NCI-H2029 (cell line): ENCODE results near the gene CYP26B1.

Source experiments
- DNase-seq: peaks from one replicate; lab custom pipeline; 2025; lab: John Stamatoyannopoulos, UW

Gene CYP26B1, protein sequence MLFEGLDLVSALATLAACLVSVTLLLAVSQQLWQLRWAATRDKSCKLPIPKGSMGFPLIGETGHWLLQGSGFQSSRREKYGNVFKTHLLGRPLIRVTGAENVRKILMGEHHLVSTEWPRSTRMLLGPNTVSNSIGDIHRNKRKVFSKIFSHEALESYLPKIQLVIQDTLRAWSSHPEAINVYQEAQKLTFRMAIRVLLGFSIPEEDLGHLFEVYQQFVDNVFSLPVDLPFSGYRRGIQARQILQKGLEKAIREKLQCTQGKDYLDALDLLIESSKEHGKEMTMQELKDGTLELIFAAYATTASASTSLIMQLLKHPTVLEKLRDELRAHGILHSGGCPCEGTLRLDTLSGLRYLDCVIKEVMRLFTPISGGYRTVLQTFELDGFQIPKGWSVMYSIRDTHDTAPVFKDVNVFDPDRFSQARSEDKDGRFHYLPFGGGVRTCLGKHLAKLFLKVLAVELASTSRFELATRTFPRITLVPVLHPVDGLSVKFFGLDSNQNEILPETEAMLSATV

DNA sequence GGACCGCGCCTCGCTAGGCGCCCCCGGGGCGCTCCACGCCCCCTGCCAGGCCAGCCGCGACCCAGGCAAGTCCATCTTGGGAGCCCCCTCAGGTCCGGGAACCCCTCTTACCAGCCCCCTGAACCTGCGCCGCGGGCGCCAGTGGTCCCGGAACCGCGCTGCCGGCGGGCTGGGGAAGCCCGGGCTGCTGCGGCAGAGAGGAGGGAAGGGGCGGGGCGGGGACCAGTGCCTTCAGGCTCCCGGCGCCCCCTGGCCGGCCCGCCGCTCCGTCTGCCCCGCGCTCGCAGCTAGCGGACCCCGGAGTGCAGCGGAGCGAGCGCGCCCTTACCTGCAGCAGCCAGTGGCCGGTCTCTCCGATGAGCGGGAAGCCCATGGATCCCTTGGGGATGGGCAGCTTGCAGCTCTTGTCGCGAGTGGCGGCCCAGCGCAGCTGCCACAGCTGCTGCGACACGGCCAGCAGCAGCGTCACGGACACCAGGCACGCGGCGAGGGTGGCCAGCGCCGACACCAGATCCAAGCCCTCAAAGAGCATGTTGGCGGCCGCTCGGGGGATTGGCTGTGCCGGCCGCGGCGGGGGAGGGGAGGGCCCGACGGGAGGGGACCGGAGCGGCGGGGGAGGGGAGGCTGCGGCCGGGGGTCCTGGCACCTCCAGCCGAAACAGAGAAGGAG, at the start of gene CYP26B1:
Gene CYP26B1 (minus strand): TSS at position 560 of the 669 bp plus-strand sequence. CDS start 28 bp downstream, at position 532.
- DNase-seq, result no peak

GRCh38 chr2:72193723-72194122, 46.1 kb upstream of the CYP26B1 start:
- no peak for DNase-seq

- no peak for DNase-seq
Observed at GRCh38 chr2:72191441-72191840, 43.8 kb upstream of the CYP26B1 start.

- no peak for DNase-seq
Observed at GRCh38 chr2:72185206-72185605, 37.5 kb upstream of the CYP26B1 start.

DNA sequence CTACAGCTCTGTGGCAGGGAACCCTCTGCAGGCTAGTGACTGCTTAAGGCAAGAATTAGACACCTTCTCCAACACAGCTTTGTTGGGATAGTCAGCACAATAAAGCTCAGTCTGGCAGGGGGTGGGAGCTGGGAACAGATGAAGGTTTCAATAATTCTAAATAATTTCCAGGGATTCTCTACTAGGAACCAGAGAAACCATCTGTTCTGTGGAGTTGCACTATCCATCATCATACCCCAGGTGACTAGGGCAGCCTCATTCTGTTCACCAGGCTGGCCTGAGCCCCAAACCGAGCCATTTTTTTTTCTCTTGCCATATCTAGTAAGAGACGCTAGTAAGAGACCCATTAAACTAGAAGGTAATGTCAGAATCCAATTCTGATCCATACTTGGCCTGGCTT, 35.8 kb upstream of the CYP26B1 start:
- no peak for DNase-seq

DNA sequence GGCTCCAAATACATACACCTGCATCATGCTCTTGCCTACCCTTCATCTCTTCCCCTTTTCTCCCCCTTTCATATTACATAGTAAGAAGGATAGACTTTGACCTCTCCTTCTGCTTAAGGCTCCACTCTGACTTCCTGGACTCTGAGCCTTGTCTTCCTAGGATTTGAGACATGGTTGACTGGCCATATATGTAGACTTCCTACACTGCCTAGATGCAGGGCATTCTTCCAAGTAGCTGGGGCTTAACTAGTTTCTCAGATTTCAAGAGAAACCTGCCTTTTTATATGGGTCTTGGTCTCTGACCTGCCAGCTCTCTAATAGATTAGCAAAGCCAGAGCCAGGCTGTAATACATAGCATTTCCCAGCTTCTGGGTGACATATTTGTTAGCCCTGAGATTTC, 35.4 kb upstream of the CYP26B1 start:
- no peak for DNase-seq

- DNase-seq, result no peak
Observed at GRCh38 chr2:72182547-72182946, 34.9 kb upstream of the CYP26B1 start.

GRCh38 chr2:72181616-72182015, 34.0 kb upstream of the CYP26B1 start:
- DNase-seq, result no peak

DNA sequence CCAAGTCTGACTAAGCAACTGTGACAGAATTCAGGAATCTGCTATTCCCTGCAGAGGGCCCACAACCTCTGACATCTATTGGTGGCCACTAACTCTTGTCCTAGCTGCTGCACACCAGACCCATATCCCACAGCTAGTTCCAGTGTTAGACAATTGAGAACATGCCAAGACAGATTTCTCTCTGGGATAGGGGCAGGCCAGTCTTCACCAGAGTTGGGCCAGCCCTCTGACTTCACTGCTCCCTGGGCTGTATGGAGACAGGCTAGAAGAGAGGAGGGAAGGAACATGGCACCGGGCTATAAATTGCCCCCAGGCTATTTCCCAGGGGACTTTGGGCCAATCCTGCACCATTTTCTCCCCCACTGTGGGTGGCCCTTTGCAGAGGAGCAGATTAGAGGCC, 32.7 kb upstream of the CYP26B1 start:
- DNase-seq, result no peak

- DNase-seq, result no peak
Observed at GRCh38 chr2:72178551-72178950, 30.9 kb upstream of the CYP26B1 start.

DNA sequence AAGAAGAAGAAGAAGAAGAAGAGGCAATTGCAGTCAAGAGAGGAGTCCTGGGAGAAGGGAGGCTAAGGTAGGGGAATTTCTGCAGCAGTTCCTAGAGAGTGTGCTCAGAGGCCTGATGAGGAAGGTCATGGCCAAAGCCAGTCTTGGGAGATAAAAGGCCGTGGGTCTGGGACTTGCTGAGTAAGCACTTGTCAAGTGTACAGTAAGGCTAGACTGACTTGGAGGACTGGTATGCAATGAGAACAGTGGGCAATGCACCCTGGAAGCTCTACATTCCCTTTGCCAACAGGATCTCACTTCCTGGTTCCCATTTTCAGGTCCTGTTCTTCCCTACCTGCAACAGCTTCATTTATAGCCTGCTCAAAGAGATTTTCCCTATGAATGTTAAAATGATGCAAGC, 28.6 kb upstream of the CYP26B1 start:
- no peak for DNase-seq

GRCh38 chr2:72175636-72176035, 28.0 kb upstream of the CYP26B1 start:
- DNase-seq, result no peak

GRCh38 chr2:72173640-72174321, 26.1 kb upstream of the CYP26B1 start:
- DNase-seq, result no peak

- no peak for DNase-seq
Observed at GRCh38 chr2:72172478-72172877, 24.8 kb upstream of the CYP26B1 start.

DNA sequence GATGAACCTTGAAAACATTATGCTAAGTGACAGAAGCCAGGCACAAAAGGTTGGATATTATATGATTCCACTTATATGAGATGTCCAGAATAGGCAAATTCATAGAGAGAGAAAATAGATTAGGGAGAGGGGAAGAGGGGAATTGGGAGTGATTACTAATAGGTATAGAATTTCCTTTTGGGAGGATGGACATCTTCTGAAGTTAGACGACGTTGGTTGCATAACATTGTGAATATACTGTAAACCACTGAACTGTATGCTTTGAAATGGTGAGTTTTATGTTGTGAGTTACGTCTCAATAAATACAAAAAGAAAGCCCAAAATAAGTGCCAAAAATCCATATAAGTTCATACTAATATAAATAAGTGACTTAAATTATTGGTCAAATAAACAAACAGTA, 18.6 kb upstream of the CYP26B1 start:
- DNase-seq, result no peak

DNA sequence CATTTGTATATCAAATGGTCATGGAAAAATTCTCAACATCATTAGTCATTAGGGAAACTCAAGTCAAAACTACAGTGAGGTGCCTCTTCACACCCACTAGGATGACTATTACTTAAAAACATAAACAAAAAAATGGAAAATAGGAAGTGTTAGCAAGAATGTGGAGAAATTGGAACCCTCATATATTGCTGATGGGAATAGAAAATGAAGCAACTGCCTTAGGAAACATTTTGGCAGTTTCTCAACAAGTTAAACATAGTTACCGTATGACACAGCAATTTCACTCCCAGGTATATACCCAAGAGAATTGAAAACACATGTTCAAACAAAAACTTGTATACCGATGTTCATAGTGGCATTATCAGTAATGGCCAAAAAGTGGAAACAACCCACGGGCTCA, 18.1 kb upstream of the CYP26B1 start:
- DNase-seq, result no peak

- no peak for DNase-seq
Observed at GRCh38 chr2:72162574-72162973, 14.9 kb upstream of the CYP26B1 start.

- DNase-seq, result no peak
Observed at GRCh38 chr2:72159211-72159993, 11.7 kb upstream of the CYP26B1 start.

- DNase-seq, result no peak
Observed at GRCh38 chr2:72157871-72158771, 10.5 kb upstream of the CYP26B1 start.

- DNase-seq, result no peak
Observed at GRCh38 chr2:72156872-72157271, 9.2 kb upstream of the CYP26B1 start.

DNA sequence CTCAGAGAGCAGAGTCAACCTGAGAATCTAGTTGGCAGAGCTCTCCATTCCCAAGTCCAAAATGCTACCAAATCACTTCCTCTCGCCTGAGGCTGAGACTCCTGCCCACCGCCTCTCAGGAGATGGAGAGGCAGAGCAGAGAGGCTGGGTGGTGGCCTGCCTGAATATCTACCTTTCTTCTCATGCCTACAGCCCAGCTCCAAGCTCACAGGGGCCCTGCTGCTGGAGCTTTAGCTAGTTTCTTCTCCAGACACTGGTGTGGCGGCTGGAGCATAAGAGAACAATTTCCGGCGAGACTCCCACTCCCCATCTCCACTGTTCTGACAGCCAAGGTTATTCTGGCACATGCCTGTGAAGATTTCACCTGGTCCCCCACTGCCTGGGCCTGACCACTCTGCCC, 8.1 kb upstream of the CYP26B1 start:
- no peak for DNase-seq
